SU-DHL-6 (cell line): ENCODE results near the gene MGRN1.

Experiments
- EZH2phosphoT487 ChIP-seq: fragments of 200-600 bp; sonication (generic), shearing (Covaris generic); conservative IDR thresholded peaks from 2 replicates; pipeline ENCODE4 v1.6.1; 2018; ENCODE audit warnings: mild to moderate bottlenecking, antibody characterized with exemption, low read length, moderate library complexity, mixed read lengths
- TF ChIP-seq, protein P1 (sequence below): fragments of 200-600 bp; sonication (generic); IDR thresholded peaks from one replicate; pipeline ENCODE4 v1.5.1; 2017; ENCODE audit warnings: antibody characterized with exemption, mild to moderate bottlenecking, low read length, moderate library complexity; ENCODE audit not compliant: insufficient read depth, poor library complexity, severe bottlenecking

DNA sequence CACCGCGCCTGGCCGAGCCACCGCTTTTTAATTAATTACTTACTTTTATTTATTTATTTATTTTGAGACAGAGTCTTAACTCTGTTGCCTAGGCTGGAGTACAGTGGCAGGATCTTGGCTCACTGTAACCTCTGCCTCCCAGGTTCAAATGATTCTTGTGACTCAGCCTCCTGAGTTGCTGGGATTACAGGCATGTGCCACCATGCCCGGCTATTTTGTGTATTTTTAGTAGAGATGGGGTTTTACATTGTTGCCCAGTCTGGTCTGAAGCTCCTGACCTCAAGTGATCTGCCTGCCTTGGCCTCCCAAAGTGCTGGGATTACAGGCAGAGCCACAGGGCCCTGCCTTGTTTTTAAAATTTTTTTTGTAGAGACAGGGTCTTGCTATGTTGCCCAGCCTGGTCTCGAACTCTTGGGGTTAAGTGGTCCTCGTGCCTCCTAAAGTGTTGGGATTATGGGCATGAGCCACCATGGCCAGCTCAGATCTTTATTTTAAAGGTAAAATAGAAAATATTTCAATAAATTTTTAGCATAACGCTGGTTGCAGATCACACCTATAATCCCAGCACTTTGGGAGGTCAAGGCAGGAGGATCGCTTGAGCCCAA, 50.4 kb downstream of the MGRN1 start:
- TF ChIP-seq, protein P1, sequence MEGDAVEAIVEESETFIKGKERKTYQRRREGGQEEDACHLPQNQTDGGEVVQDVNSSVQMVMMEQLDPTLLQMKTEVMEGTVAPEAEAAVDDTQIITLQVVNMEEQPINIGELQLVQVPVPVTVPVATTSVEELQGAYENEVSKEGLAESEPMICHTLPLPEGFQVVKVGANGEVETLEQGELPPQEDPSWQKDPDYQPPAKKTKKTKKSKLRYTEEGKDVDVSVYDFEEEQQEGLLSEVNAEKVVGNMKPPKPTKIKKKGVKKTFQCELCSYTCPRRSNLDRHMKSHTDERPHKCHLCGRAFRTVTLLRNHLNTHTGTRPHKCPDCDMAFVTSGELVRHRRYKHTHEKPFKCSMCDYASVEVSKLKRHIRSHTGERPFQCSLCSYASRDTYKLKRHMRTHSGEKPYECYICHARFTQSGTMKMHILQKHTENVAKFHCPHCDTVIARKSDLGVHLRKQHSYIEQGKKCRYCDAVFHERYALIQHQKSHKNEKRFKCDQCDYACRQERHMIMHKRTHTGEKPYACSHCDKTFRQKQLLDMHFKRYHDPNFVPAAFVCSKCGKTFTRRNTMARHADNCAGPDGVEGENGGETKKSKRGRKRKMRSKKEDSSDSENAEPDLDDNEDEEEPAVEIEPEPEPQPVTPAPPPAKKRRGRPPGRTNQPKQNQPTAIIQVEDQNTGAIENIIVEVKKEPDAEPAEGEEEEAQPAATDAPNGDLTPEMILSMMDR: no peak
- no peak for TF ChIP-seq EZH2phosphoT487
